GM12878 (cell line): ENCODE results near the gene TFCP2L1. TPM values are rescaled to one million over a fixed set of nuclear protein-coding genes. Genes with fewer than 3 reads are reported as not detected.

Experiments
- E4F1 ChIP-seq: fragments of 450-650 bp; IDR thresholded peaks from 2 replicates; pipeline ENCODE4 v1.6.1; 2018; ENCODE audit warnings: borderline replicate concordance, mild to moderate bottlenecking; ENCODE audit not compliant: partially characterized antibody
- KLF5 ChIP-seq: fragments of 450-650 bp; IDR thresholded peaks from 2 replicates; pipeline ENCODE4 v1.6.1; 2014; ENCODE audit warnings: mild to moderate bottlenecking; ENCODE audit not compliant: partially characterized antibody
- NFIC ChIP-seq: IDR thresholded peaks from 2 replicates; pipeline ENCODE4 v1.6.1; 2012; ENCODE audit warnings: low read depth, mild to moderate bottlenecking, inconsistent platforms, low read length, moderate library complexity
- NFYA ChIP-seq: IDR thresholded peaks from 2 replicates; pipeline ENCODE4 v1.6.1; 2011; ENCODE audit warnings: low read depth, mild to moderate bottlenecking, low read length, improper control_type of control experiment, borderline replicate concordance
- SREBF2 ChIP-seq: IDR thresholded peaks from 2 replicates; pipeline ENCODE4 v1.6.1; 2012; ENCODE audit warnings: mild to moderate bottlenecking, low read length
- YBX1 ChIP-seq: fragments of 450-650 bp; IDR thresholded peaks from 2 replicates; pipeline ENCODE4 v1.6.1; 2016; ENCODE audit warnings: antibody characterized with exemption
- ZBTB40 ChIP-seq: fragments of 450-650 bp; IDR thresholded peaks from 2 replicates; pipeline ENCODE4 v1.6.1; 2016; ENCODE audit warnings: mild to moderate bottlenecking, moderate library complexity, borderline replicate concordance
- ZNF274 ChIP-seq: IDR thresholded peaks from one replicate; pipeline ENCODE4 v1.8.0; 2011; ENCODE audit not compliant: insufficient read length, insufficient read depth
- polyA plus RNA-seq, 11 experiments: library from polyadenylated mRNA; depleted of rRNA in 4 of 11; unstranded in 6 of 11; stranded (reverse) in 5 of 11; fragments of >200 nt; fragmentation: Nextera tagmentation in 4 of 11; fragmentation: Illumina TruSeq in 1 of 11; extraction: Ambion mirVana in 4 of 11; extraction: Trizol in 1 of 11; gene quantifications; 1 replicate in 1 of 11; 2 replicates in 10 of 11; pipeline versions ENCODE4 v1.2.1 to v1.2.3, GENCODE V29; 2011 to 2016; ENCODE audit warnings: inconsistent platforms in 2 of 11, missing spikeins in 2 of 11, low read depth in 1 of 11
- total RNA-seq, 4 experiments: library from RNA; depleted of rRNA in 3 of 4; stranded (reverse); fragments of >200 nt in 3 of 4; fragmentation: Illumina TruSeq in 1 of 4; extraction: Trizol in 1 of 4; gene quantifications; 2 replicates each; pipeline versions ENCODE4 v1.2.1 to v1.2.3, GENCODE V29; 2013 to 2021

Gene TFCP2L1
- total and polyA plus RNA-seq, 10 of the 15 experiments (the other 5 are each of a cell fraction or from before 2014, with no cell fraction given): 0.02 to 0.21 (median 0.09) TPM; not detected in 1

GRCh38 chr2:121283670-121284462 is 1.1 kb downstream of the TFCP2L1 start (continued):
- TF ChIP-seq E4F1 (no peak), YBX1 (no peak), NFIC (no peak), ZBTB40 (no peak), KLF5 (no peak), NFYA (no peak), ZNF274 (no peak), SREBF2 (no peak)
